ENCODE measurements around the gene ACOT13. TPM values are rescaled to one million over a fixed set of nuclear protein-coding genes. Genes with fewer than 3 reads are reported as not detected.
"Not testable (repeated sequence)": the region's sequence is repeated elsewhere in the genome, so short reads cannot be mapped to it uniquely, and the experiment has no call there.

The ACOT13 gene
- polyA plus RNA-seq, 12 donors, result 10.1 to 23.8 (median 18.8) TPM; not detected in 1

GRCh38 chr6:24658573-24659560, 8.0 kb upstream of the ACOT13 start:
- DNase-seq, result no peak

DNA sequence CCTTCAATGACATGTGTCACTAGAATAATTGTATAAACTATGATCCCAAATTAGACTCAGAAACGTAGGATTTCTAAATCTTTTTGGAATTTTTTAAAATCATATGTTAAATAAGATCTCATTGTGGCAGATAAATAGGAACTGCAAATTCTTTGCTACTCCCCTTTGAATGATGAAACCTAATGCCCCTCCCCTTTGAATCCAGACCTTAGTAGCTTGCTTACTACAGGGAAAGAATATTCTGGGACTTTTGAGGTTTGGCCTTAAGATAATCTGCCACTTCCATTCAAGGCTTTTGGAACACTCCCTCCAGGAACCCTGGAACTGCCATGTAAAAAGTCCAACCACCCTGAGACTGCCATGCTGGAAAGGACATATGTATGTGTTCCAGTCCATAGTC, 7.3 kb upstream of the ACOT13 start:
- DNase-seq, result no peak

DNA sequence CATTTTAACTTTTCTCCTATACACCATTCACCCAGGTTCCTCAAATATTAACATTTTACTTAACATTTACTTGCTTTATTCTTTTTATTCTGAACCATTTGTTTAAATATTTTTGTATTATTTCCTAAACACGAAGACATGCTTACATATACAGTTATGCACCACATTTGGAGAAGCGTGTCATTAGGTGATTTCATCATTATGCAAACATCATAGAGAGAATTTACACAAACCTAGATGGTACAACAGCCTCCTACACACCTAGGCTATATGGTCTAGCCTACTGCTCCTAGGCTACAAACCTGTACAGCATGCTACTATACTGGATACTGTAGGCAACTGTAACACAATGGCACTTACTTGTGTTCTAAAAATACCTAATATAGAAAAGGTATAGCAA, 6.8 kb upstream of the ACOT13 start:
- DNase-seq, result no peak

- DNase-seq, result not testable (repeated sequence)
Observed at GRCh38 chr6:24661759-24662158, 5.1 kb upstream of the ACOT13 start.

DNA sequence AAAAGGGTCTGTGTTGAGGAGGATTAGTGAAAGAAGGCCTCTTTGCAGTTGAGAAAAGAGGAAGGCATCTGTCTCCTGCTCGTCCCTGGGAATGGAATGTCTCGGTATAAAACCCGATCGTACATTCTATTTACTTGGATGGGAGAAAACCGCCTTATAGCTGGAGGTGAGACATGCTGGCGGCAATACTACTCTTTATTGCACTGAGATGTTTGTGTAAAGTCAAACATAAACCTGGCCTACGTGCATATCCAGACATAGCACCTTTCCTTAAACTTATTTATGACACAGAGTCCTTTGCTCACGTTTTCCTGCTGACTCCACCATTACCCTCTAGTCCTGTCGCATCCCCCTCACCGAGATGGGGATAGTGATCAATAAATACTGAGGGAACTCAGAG, 4.6 kb upstream of the ACOT13 start:
- no peak for DNase-seq

DNA sequence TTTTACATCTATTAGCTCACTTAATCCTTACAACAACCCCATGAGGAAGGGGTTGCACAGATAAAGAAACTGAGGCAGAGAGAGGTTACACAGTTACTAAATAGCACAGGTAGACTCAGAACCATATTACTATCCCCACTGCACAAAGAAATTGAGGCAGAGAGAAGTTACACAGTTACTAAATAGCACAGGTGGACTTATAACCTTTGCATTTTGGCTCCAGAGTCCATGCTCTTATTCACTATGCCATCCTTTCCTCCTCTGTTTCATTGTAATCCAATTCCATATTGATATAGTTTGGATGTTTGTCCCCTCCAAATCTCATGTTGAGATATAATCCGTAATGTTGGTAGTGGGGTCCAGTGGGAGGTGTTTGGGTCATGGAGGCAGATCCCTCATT, 3.7 kb upstream of the ACOT13 start:
- no peak for DNase-seq

DNA sequence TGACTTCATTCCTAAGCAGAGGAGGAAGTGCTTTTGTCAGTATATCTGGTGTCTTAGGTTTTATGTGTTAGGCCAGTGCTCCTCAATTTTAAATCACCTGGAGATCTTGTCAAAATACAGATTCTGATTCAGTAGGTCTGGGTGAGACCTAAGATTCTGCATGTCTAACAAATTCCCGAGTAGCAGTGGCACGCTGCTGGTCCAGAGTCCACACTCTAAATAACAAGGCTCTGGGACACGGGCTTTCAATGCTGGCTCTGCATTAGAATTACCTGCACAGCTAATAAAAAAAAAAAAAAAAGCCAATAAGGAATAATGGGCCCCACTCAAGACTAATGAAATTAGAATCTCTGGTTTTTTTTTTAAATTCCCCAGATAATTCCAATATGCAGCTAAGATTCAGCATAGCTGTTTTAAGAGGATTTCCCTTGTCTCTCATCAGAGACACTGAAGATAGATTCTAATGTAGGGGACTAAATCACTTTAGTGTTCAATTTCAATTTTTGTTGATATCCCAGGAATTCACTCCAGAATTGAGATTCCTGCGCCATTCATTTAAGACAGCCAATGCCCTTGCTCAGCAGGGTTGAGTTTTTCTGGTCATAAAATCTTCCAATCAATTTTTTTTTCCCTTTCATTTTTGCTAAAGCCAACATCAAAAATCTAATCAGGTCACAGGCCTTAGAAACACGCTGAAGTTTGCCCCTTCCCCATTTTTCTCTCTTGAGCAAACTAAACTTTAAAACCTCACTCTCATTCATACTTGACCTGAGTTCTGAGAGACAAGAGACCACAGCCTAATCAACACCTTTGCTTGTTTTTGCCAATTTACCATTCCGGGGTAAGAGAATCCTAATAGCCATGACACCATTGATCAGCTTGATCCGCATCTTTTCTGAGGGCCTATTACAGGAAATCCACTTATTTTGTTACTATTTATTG, 2.6 kb upstream of the ACOT13 start:
- no peak for DNase-seq

DNA sequence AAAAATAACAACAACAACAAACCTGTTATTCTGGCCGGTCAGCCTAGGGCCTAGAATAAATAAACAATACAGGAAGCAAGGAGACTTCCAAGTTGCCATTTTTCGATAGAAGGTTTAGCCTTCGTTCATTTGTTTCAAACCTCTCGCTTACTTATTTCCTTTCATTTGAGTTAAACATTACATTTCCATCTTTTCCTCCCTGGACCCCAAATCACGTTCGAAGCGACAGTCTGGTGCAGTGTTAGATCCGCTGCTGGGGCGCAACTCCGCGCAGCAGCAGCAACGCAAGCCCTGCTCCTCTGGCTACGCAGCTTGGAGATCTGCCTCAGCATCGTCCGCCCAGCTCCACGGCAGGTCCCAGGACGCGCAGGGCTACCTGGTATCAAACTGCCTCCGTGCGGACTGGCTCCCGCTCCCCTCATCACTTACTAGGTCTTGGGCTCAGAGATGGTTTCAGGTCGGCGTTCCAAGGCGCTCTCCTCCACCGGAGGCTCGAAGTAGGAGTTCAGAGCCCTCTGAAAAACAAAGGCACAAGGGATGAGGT, 708 bp upstream of the ACOT13 start:
- no peak for DNase-seq

DNA sequence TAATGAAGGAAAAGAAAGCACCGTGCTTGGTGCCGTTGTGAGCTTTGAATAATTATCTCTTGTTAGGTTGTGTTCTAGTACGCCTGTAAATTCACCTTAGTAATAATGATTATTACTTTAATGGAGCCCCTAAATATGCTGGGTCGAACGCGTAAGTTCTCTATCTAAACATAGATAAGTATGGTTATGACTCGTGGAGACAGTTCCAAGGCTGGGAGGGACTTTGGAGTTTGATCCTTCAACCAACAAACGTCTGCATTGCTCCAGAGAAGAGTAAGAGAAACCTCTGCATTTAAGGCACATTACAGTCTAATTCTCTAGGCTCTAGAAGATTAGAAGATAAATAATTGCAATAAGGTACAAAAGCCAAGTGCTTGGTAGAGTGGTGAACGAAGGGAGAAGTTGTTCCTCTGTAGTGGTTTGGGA, 514 bp downstream of the ACOT13 start:
- DNase-seq, result no peak

DNA sequence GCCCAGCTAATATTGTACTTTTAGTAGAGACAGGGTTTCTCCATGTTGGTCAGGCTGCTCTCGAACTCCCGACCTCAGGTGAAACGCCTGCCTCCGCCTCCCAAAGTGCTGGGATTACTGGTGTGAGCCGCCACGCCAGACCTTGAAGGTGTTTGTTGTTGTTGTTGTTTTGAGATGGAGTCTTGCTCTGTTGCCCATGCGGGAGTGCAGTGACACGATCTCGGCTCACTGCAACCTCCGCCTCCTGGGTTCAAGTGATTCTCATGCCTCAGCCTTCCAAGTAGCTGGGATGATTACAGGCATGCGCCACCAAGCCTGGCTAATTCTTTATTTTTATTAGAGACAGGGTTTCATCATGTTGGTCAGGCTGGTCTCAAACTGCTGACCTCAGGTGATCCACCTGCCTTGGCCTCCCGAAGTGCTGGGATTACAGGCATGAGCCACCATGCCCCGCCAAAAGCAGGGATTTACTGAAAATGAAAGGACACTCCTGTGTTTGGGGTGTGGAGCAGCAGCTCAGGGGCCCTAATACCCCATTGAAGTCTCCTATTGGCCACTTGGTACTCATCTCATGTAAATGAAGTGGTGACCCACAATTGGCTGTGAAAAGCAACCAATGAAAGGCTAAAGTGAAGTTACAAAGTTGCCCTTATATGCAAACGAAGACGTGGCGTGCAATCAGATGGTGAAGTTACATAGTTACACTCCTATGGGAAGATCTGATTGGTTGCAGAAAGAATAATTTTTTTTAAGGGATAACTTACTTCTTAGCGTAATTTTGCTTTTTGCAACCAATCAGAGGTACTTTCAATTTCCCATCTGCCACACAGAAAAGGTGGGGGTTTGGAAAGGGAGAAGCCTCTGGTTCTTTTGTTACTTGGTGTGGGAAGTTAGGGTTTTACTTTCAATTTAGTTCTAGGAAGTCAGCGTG, 1.5 kb downstream of the ACOT13 start:
- not testable (repeated sequence) for DNase-seq

- no peak for DNase-seq
Observed at GRCh38 chr6:24668997-24669361, 2.1 kb downstream of the ACOT13 start.

- not testable (repeated sequence) for DNase-seq
Observed at GRCh38 chr6:24670492-24670891, 3.6 kb downstream of the ACOT13 start.

DNA sequence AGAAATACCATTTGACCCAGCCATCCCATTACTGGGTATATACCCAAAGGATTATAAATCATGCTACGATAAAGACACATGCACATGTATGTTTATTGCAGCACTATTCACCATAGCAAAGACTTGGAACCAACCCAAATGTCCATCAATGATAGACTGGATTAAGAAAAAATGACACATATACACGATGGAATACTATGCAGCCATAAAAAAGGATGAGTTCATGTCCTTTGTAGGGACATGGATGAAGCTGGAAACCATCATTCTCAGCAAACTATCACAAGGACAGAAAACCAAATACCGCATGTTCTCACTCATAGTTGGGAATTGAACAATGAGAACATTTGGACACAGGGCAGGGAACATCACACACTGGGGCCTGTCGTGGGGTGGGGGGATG, 4.2 kb downstream of the ACOT13 start:
- DNase-seq, result not testable (repeated sequence)

DNA sequence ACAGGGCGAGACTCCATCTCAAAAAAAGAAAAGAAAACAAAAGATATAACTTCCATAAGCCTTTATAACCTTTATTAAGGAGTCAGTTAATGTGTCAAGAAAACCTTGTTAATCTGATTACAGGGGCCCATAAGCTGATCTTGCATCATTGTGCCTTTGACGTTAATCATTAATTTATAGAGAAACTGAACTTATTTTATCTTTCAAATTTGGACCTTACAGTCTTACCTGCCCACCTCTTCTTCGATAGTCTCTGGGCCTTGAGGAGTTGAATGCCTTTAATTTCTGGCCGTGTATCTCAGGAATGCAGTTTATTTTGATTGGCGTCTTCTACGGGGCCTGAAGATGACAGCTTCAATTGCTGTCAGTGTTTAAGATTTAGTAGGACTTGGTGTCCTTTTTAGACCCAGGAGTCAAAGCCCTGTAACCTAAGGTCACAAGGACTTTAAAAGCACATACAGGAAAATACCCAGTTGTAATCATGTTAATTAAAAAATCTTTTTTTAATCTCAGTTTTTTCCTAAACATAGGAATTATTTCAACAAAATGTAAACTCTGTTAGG, 5.8 kb downstream of the ACOT13 start:
- no peak for DNase-seq

GRCh38 chr6:24673625-24674024, 6.7 kb downstream of the ACOT13 start:
- DNase-seq, result no peak

GRCh38 chr6:24678792-24679352, 12.0 kb downstream of the ACOT13 start:
- DNase-seq, result not testable (repeated sequence)

DNA sequence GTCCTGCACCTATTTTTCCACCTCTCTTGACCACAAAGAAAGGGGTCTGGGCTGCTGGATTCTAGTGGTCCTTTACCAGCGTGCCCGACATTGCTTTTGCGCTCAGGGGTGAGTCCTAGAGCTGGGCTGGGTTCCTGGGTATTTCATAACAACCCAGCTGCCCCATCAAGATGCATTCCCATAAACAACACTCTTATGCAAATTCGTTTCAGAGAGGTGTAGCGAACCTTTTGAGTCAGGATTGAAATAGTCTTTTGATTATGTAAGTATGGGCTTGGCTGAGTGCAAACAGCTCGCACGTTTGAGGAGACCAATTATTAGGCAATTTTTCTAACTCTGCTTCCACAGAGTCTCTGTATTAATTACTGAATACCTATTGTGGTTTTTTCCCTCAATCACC, 13.7 kb downstream of the ACOT13 start:
- no peak for DNase-seq

DNA sequence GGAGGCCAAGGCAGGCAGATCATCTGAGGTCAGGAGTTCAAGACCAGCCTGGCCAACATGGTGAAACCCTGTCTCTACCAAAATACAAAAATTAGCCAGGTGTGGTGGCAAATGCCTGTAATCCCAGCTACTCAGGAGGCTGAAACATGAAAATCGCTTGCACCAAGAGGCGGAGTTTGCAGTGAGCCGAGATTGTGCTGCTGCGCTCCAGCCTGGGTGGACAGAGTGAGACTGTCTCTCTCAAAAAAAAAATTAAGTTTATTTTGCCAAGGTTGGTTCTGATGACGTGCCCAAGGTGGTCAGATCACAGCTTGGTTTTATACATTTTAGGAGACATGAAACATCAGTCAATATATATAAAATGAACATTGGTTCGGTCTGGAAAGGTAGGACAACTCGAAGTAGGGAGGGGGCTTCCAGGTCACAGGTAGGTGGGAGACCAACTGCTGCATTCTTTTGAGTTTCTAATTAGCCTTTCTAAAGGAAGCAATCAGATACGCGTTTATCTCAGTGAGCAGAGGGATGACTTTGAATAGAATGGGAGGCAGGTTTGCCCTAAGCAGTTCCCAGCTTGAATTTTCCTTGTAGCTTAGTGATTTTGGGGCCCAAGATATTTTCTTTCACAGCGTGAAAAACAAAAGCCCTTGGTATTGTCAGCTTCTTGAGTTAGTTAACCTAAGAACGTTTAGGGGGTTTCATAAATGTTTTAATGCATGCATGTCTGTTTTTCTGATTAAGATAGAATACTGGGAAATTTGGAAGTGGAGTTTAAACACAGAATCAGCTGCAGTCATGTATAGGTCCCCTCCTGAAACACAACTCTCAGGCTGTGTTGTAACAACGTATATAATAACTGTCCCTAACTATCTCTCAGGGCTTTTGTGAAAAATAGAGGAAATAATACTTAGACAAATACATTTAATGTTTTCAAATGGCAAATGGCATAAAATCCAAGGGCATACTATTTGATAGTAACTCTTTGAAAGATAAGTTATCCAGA, 16.7 kb downstream of the ACOT13 start:
- DNase-seq, result no peak

GRCh38 chr6:24686408-24686807, 19.5 kb downstream of the ACOT13 start:
- DNase-seq, result no peak
